ENCODE data around the gene ABO. TPM values are rescaled to one million over a fixed set of nuclear protein-coding genes. Genes with fewer than 3 reads are reported as not detected.

Gene ABO
- total RNA-seq = under 1 TPM in 2 of 6 experiments, not detected in 4; 0.06 to 0.29 TPM
- long read RNA-seq = 0 reads

DNA sequence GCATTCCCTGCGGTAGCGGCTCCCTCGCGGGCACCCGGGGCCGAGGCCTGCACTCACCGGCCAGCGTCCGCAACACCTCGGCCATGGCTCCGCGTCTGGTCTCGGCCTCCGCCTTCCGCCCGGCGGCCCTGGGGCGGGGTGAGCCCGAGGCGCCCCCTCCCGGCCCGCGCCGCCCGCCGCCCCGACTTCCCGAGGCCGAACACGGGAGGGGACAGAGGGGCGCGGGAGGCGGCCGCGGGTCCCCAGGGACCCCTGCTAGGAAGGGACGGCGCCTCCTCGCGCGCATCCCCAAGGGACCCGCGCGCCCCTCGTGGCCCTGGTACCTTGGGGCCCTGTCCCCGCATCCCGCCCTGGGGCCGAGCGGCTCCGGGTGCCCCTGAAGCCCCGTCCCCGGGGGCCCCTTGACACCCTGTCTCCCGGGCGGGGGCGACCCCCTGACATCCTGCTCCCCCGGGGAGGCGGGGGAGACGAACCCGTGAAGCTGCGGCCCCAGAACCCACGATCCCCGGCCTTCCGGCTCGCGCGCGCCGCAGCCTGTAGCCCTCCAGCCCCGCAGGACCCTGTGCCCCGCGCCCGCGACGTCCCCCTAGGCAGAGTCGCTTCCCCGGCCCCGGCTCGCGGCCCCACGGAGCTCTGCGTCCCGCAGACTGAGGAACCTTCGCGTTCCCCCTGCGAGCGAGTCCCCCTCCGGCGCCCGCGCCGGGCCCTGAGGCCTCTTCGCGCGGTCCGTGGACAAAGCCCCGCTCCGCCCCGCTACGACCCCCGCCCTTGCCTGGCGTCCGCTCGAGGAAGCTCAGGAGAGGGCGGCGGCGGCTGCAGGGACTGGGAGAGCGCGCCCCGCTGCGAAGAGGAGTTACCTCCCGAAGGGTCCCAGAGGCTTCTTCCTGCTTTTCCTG is at the start of gene ABO:
Gene ABO (minus strand): TSS at position 97 of the 896 bp plus-strand sequence.
- no peaks in the 10 kb centered on the region for H3K9me3 ChIP-seq
- H3K27me3 ChIP-seq = no peaks in the 10 kb centered on the region
- ATAC-seq (peak in 2 of 4 donors; percentile 35 to 43), DNase-seq (no peak)
- TF ChIP-seq CTCF (IDR thresholded peaks at IDR 0.05) (no peak), POLR2A (IDR thresholded peaks at IDR 0.05) (no peak)
- H3K4me1 ChIP-seq = no peaks in the 10 kb centered on the region
- intact Hi-C loops (cut with DNase I) = no loop called here
- no peak within 1 kb of the TSS for H3K4me3 ChIP-seq
- no peak within 1 kb of the TSS for H3K27ac ChIP-seq
- no peaks in the 10 kb centered on the region for H3K36me3 ChIP-seq
- 7% methylated on average over 5 of the region's 110 CpGs for WGBS (ENCODE audit: insufficient coverage, low coverage, low lambda C conversion rate, missing lambda C conversion rate)

- Histone ChIP-seq H3K36me3 (no peaks in the 10 kb centered on the region), H3K27ac (no peak overlapping the region), H3K27me3 (no peaks in the 10 kb centered on the region), H3K4me1 (no peaks in the 10 kb centered on the region), H3K4me3 (no peak overlapping the region), H3K9me3 (no peaks in the 10 kb centered on the region)
- WGBS (ENCODE audit: insufficient coverage, low coverage, low lambda C conversion rate, missing lambda C conversion rate) = 63% methylated on average over 9 of the region's 13 CpGs
- intact Hi-C loops (cut with DNase I) = loop anchor here in 1 of 2 donors (5.0 kb wide), 1 partner anchor 833 kb away; no protein-coding TSS in a partner anchor
- DNase-seq (peak in 1 of 3 donors; percentile 29), ATAC-seq (no peak)
- no peak for TF ChIP-seq CTCF (IDR thresholded peaks at IDR 0.05)
- no peak for TF ChIP-seq POLR2A (IDR thresholded peaks at IDR 0.05)
These were observed 49.1 kb upstream of the ABO start for GRCh38 chr9:133323991-133324703.

- TF ChIP-seq CTCF (IDR thresholded peaks at IDR 0.05) (no peak), POLR2A (IDR thresholded peaks at IDR 0.05) (no peak)
- peak in 1 of 3 donors; percentile 8 for DNase-seq
These were observed 48.2 kb upstream of the ABO start for GRCh38 chr9:133323211-133323610.

DNA sequence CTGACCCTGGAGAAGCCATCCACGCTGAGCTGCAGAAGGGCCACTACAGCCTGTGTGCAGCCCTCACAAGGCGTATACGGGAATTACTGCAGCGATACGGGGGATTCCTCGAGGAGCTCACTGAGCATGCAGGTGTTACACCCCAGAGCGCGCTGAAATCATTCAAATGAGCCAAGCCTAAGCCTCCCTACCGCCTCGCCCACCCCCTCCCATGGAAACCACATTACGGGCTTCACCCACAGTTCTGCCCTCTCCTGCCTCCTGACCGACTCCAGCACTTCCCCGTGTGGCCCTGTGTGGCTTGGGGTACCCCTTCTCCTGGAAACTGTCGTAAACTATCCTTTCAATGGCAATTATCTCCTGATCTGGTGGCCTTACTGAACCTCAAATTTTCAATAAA is 47.7 kb upstream of the ABO start:
- ATAC-seq = no peak
- Histone ChIP-seq H3K27me3 (no peaks in the 10 kb centered on the region), H3K9me3 (no peaks in the 10 kb centered on the region), H3K4me3 (no peak overlapping the region), H3K36me3 (no peaks in the 10 kb centered on the region), H3K27ac (no peak overlapping the region), H3K4me1 (no peaks in the 10 kb centered on the region)
- TF ChIP-seq CTCF (IDR thresholded peaks at IDR 0.05) (no peak), POLR2A (IDR thresholded peaks at IDR 0.05) (no peak)
- intact Hi-C loops (cut with DNase I) = loop anchor here in 1 of 2 donors (5.0 kb wide), 1 partner anchor 835 kb away; no protein-coding TSS in a partner anchor
- WGBS (ENCODE audit: insufficient coverage, low coverage, low lambda C conversion rate, missing lambda C conversion rate) = 70% methylated on average over 6 of the region's 14 CpGs
- no peak for DNase-seq

More at GRCh38 chr9:133323211-133323610, 48.2 kb upstream of the ABO start:
- ATAC-seq = no peak
- 87% methylated on average over 4 of the region's 10 CpGs for WGBS (ENCODE audit: insufficient coverage, low coverage, low lambda C conversion rate, missing lambda C conversion rate)
- Histone ChIP-seq H3K9me3 (no peaks in the 10 kb centered on the region), H3K36me3 (no peaks in the 10 kb centered on the region), H3K4me3 (no peak overlapping the region), H3K4me1 (no peaks in the 10 kb centered on the region), H3K27ac (no peak overlapping the region), H3K27me3 (no peaks in the 10 kb centered on the region)
- intact Hi-C loops (cut with DNase I) = loop anchor here in 1 of 2 donors (5.0 kb wide), 1 partner anchor 834 kb away; no protein-coding TSS in a partner anchor
